Gastroesophageal sphincter (tissue), 3 donors: ENCODE data around the gene SHQ1.

Source experiments
- POLR2AphosphoS5 ChIP-seq: sonication (generic); formaldehyde crosslinking; IDR thresholded peaks from one replicate; pipeline ENCODE4 v1.6.1; 2017; ENCODE audit warnings: antibody characterized with exemption
- TF ChIP-seq, protein P1 (sequence below), 4 experiments: fragments of 200-600 bp in 2 of 4; fragments of 450-650 bp in 2 of 4; sonication (generic) in 1 of 4; IDR thresholded peaks; one replicate each; pipeline ENCODE4 v1.5.1; 2017 to 2019; ENCODE audit warnings: antibody characterized with exemption in 4 of 4, mild to moderate bottlenecking in 2 of 4, moderate library complexity in 2 of 4

DNA sequence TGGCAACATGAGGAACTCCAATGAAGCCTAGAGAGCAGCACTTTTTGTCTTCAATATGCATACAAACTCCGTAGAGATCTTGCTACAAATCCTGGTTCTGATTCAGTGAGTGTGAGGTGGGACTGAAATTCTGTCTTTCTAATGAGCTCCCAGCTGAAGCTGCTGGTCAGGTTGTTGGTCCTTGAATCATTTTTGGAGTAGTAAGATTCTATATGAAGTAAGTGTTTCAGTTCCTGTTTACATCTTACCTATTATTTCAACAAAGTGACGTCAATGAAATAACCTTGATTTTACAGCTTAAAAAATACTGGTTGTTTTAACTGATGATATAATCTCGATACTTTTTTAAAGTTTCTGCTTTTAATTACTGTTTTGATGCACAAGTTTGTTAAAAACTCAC, 33.9 kb downstream of the SHQ1 start:
- TF ChIP-seq, protein P1, sequence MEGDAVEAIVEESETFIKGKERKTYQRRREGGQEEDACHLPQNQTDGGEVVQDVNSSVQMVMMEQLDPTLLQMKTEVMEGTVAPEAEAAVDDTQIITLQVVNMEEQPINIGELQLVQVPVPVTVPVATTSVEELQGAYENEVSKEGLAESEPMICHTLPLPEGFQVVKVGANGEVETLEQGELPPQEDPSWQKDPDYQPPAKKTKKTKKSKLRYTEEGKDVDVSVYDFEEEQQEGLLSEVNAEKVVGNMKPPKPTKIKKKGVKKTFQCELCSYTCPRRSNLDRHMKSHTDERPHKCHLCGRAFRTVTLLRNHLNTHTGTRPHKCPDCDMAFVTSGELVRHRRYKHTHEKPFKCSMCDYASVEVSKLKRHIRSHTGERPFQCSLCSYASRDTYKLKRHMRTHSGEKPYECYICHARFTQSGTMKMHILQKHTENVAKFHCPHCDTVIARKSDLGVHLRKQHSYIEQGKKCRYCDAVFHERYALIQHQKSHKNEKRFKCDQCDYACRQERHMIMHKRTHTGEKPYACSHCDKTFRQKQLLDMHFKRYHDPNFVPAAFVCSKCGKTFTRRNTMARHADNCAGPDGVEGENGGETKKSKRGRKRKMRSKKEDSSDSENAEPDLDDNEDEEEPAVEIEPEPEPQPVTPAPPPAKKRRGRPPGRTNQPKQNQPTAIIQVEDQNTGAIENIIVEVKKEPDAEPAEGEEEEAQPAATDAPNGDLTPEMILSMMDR (IDR thresholded peaks at IDR 0.05) = no peak
- TF ChIP-seq POLR2AphosphoS5 = no peak
